Naive thymus-derived CD4-positive, alpha-beta T cell (primary cell): Measurements from ENCODE around the gene MACF1. TPM values are rescaled to one million over a fixed set of nuclear protein-coding genes. Genes with fewer than 3 reads are reported as not detected.

ENCODE experiments used
- ATAC-seq: fragments of 150-1000 bp; cut with Tn5 transposase; 2 replicates; pipeline ENCODE4 v1.10.0; 2021; ENCODE audit warnings: mild to moderate bottlenecking, moderate library complexity
- CTCF ChIA-PET: fragments of 350-600 bp; sonication (Branson Sonifier 250); formaldehyde crosslinking; loops from one replicate; lab custom pipeline; 2021; ENCODE audit warnings: antibody characterized with exemption; lab: Charles Lee
- POLR2A ChIA-PET: fragments of 350-600 bp; sonication (Branson Sonifier 250); formaldehyde crosslinking; loops from one replicate; lab custom pipeline; 2021; ENCODE audit warnings: antibody characterized with exemption, inconsistent platforms; lab: Charles Lee
- DNase-seq, 9 donors: peaks; one replicate each; pipeline versions ENCODE4 v3.0.0 to v3.0.0-alpha.2; 2020 to 2022; ENCODE audit warnings: mixed read lengths in 1 of 9
- H3K27ac ChIP-seq: one replicate; pipeline ENCODE4 v1.7.0; 2013; ENCODE audit warnings: mild to moderate bottlenecking, low read depth, low read length, moderate library complexity
- H3K27me3 ChIP-seq, 2 donors: one replicate each; pipeline ENCODE4 v1.7.0; 2013; ENCODE audit warnings: low read length in 2 of 2, mild to moderate bottlenecking in 2 of 2, moderate library complexity in 2 of 2; ENCODE audit not compliant: control insufficient read depth in 2 of 2, insufficient read depth in 2 of 2
- H3K36me3 ChIP-seq, 3 experiments: 1 replicate in 2 of 3; 2 replicates in 1 of 3; pipeline ENCODE4 v1.7.0; 2013; ENCODE audit warnings: low read length in 3 of 3, mild to moderate bottlenecking in 3 of 3, moderate library complexity in 1 of 3; ENCODE audit not compliant: insufficient read depth in 3 of 3, control insufficient read depth in 2 of 3
- H3K4me1 ChIP-seq, 2 donors: one replicate each; pipeline ENCODE4 v1.7.0; 2013; ENCODE audit warnings: low read length in 2 of 2, mild to moderate bottlenecking in 2 of 2, moderate library complexity in 1 of 2; ENCODE audit not compliant: control insufficient read depth in 2 of 2, insufficient read depth in 2 of 2
- H3K4me3 ChIP-seq: 2 replicates; pipeline ENCODE4 v1.7.0; 2013; ENCODE audit warnings: mild to moderate bottlenecking, low read length
- H3K9me3 ChIP-seq, 3 experiments: 1 replicate in 2 of 3; 2 replicates in 1 of 3; pipeline ENCODE4 v1.7.0; 2013; ENCODE audit warnings: low read length in 3 of 3; ENCODE audit not compliant: control insufficient read depth in 2 of 3
- H3K27ac Mint-ChIP-seq, 9 donors: one replicate each; pipeline ENCODE4 v1.8.0; 2020 to 2022; ENCODE audit warnings: mixed read lengths in 9 of 9, mild to moderate bottlenecking in 8 of 9, moderate library complexity in 5 of 9, inconsistent platforms in 2 of 9
- H3K27me3 Mint-ChIP-seq, 5 donors: one replicate each; pipeline ENCODE4 v1.8.0; 2021 to 2022; ENCODE audit warnings: mixed read lengths in 5 of 5, mild to moderate bottlenecking in 1 of 5
- H3K36me3 Mint-ChIP-seq, 5 donors: one replicate each; pipeline ENCODE4 v1.8.0; 2020 to 2022; ENCODE audit warnings: mixed read lengths in 5 of 5, mild to moderate bottlenecking in 3 of 5, inconsistent platforms in 1 of 5
- H3K4me1 Mint-ChIP-seq, 7 donors: one replicate each; pipeline ENCODE4 v1.8.0; 2020 to 2022; ENCODE audit warnings: mixed read lengths in 7 of 7, mild to moderate bottlenecking in 3 of 7, inconsistent platforms in 1 of 7
- H3K4me3 Mint-ChIP-seq, 10 donors: one replicate each; pipeline ENCODE4 v1.8.0; 2020 to 2022; ENCODE audit warnings: mild to moderate bottlenecking in 10 of 10, mixed read lengths in 10 of 10, moderate library complexity in 6 of 10, inconsistent platforms in 2 of 10
- H3K9me3 Mint-ChIP-seq, 11 donors: one replicate each; pipeline ENCODE4 v1.8.0; 2020 to 2022; ENCODE audit warnings: mixed read lengths in 11 of 11, mild to moderate bottlenecking in 4 of 11, inconsistent platforms in 1 of 11, moderate library complexity in 1 of 11
- intact Hi-C, 2 donors: fragments of 100-400 bp; cut with micrococcal nuclease; formaldehyde crosslinking; loops; one replicate each; pipeline ENCODE4 v1.15.1; 2023
- polyA plus RNA-seq, 2 donors: library from polyadenylated mRNA; unstranded; fragments of 300-500 nt; fragmentation: Illumina TruSeq; gene quantifications; one replicate each; pipeline ENCODE4 v1.2.3, GENCODE V29; 2021
- total RNA-seq, 6 experiments: library from RNA in 5 of 6; stranded (reverse) in 5 of 6; gene quantifications; 1 replicate in 5 of 6; 2 replicates in 1 of 6; pipeline ENCODE4 v1.2.3 and lab custom pipeline; 2021 to 2026

The MACF1 gene
- total and polyA plus RNA-seq, 7 experiments from 2014 or later, result 21.2 to 409 (median 288) TPM

GRCh38 chr1:39224295-39224829 lies 19.9 kb downstream of the MACF1 start:
- intact Hi-C loops, result loop anchor here in 1 of 2 donors (2.0 kb wide), 1 partner anchor 14 kb away; no protein-coding TSS in a partner anchor
- no peaks in the 10 kb centered on the region for H3K9me3 ChIP-seq
- ChIA-PET POLR2A (interaction anchor here (0.5 to 1.2 kb wide), 3 partner anchors 13 to 27 kb away, joined by 3 read pairs; no protein-coding TSS in a partner anchor), CTCF (interaction anchor here (0.6 to 3.0 kb wide), 5 partner anchors 10 to 34 kb away, joined by 3 to 18 read pairs (median 3); no protein-coding TSS in a partner anchor)
- Mint-ChIP-seq H3K4me1 (peaks cover 51 to 81% (median 77%) of the 10 kb centered on the region in 7 donors), H3K36me3 (peaks cover 5 to 43% (median 32%) of the 10 kb centered on the region in 5 donors), H3K27me3 (no peaks in the 10 kb centered on the region), H3K9me3 (no peaks in the 10 kb centered on the region), H3K27ac (peak overlapping the region; percentile 10 to 93 (median 33)), H3K4me3 (peak overlapping the region in 6 of 10 donors; percentile 1 to 22 (median 3))
- H3K27me3 ChIP-seq, result no peaks in the 10 kb centered on the region
- peaks cover 0 to 5% (median 0%) of the 10 kb centered on the region in 3 experiments for H3K36me3 ChIP-seq
- H3K27ac ChIP-seq, result no peak overlapping the region
- H3K4me3 ChIP-seq, result no peak overlapping the region
- peaks cover 42 to 49% of the 10 kb centered on the region in 2 donors for H3K4me1 ChIP-seq
- no peak for DNase-seq
- ATAC-seq, result no peak

- ChIA-PET POLR2A (interaction anchor here (0.7 to 1.6 kb wide), 3 partner anchors 12 to 20 kb away, joined by 3 to 5 read pairs (median 5); no protein-coding TSS in a partner anchor), CTCF (interaction anchor here (1.5 to 2.2 kb wide), 2 partner anchors 18 to 34 kb away, joined by 3 to 6 read pairs; no protein-coding TSS in a partner anchor)
- Histone ChIP-seq H3K36me3 (peaks cover 0 to 5% (median 0%) of the 10 kb centered on the region in 3 experiments), H3K9me3 (no peaks in the 10 kb centered on the region), H3K27me3 (no peaks in the 10 kb centered on the region), H3K4me3 (no peak overlapping the region), H3K27ac (no peak overlapping the region), H3K4me1 (peaks cover 52 to 54% of the 10 kb centered on the region in 2 donors)
- peaks cover 54 to 84% (median 81%) of the 10 kb centered on the region in 7 donors for H3K4me1 Mint-ChIP-seq
- DNase-seq, result no peak
- H3K4me3 Mint-ChIP-seq, result peak overlapping the region in 4 of 10 donors; percentile 13 to 50 (median 20)
- H3K27me3 Mint-ChIP-seq, result no peaks in the 10 kb centered on the region
- no peaks in the 10 kb centered on the region for H3K9me3 Mint-ChIP-seq
- H3K36me3 Mint-ChIP-seq, result peaks cover 0 to 43% (median 30%) of the 10 kb centered on the region in 5 donors
- H3K27ac Mint-ChIP-seq, result peak overlapping the region in 8 of 9 donors; percentile 19 to 86 (median 52)
- no peak for ATAC-seq
- intact Hi-C loops, result loop anchor here in 1 of 2 donors (1.0 kb wide), 1 partner anchor 12 kb away; no protein-coding TSS in a partner anchor
These were observed 22.3 kb downstream of the MACF1 start for GRCh38 chr1:39226836-39227235.

DNA sequence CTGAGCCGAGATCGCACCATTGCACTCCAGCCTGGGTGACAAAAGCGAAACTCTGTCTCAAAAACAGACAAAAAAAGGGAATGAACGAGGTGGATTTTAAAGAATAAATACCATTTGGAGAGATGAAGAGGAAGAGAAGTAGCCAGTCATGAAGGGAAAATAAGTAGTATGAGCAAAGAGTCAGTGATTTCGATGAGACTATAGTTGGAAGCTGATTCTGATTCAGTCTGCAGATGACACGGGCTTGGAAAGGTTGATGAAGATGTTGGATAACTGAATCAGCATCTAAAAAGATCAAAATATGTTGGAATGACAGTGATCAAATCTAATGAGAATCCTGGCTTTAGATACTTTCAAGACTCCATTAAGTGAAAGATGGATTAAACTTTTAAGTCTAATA lies 23.8 kb downstream of the MACF1 start:
- Histone ChIP-seq H3K9me3 (no peaks in the 10 kb centered on the region), H3K36me3 (peaks cover 0 to 11% (median 7%) of the 10 kb centered on the region in 3 experiments), H3K27me3 (no peaks in the 10 kb centered on the region), H3K27ac (no peak overlapping the region), H3K4me1 (peaks cover 41 to 46% of the 10 kb centered on the region in 2 donors), H3K4me3 (no peak overlapping the region)
- POLR2A ChIA-PET, result interaction anchor here (1.2 to 1.8 kb wide), 2 partner anchors 9 to 14 kb away, joined by 5 to 6 read pairs; no protein-coding TSS in a partner anchor
- Mint-ChIP-seq H3K36me3 (peaks cover 7 to 42% (median 27%) of the 10 kb centered on the region in 5 donors), H3K4me1 (peaks cover 48 to 79% (median 75%) of the 10 kb centered on the region in 7 donors), H3K27ac (peak overlapping the region in 7 of 9 donors; percentile 14 to 86 (median 56)), H3K9me3 (no peaks in the 10 kb centered on the region), H3K27me3 (no peaks in the 10 kb centered on the region), H3K4me3 (peak overlapping the region in 5 of 10 donors; percentile 6 to 50 (median 25))
- ATAC-seq, result no peak
- DNase-seq, result no peak
- CTCF ChIA-PET, result interaction anchor here (0.9 to 2.2 kb wide), 5 partner anchors 13 to 45 kb away, joined by 3 to 6 read pairs (median 5); no protein-coding TSS in a partner anchor
- intact Hi-C loops, result no loop called here

GRCh38 chr1:39229504-39229903 lies 25.0 kb downstream of the MACF1 start:
- peaks cover 7 to 35% (median 20%) of the 10 kb centered on the region in 5 donors for H3K36me3 Mint-ChIP-seq
- no peaks in the 10 kb centered on the region for H3K27me3 Mint-ChIP-seq
- ChIA-PET POLR2A (interaction anchor here (0.9 to 1.5 kb wide), 3 partner anchors 9 to 24 kb away, joined by 4 to 6 read pairs (median 5); no protein-coding TSS in a partner anchor), CTCF (interaction anchor here (1.2 to 1.6 kb wide), 3 partner anchors 29 to 46 kb away, joined by 3 to 6 read pairs (median 5); no protein-coding TSS in a partner anchor)
- Histone ChIP-seq H3K36me3 (peaks cover 0 to 14% (median 9%) of the 10 kb centered on the region in 3 experiments), H3K27me3 (no peaks in the 10 kb centered on the region), H3K4me1 (peaks cover 41 to 46% of the 10 kb centered on the region in 2 donors), H3K9me3 (no peaks in the 10 kb centered on the region), H3K4me3 (no peak overlapping the region), H3K27ac (no peak overlapping the region)
- peak overlapping the region in 7 of 10 donors; percentile 4 to 73 (median 18) for H3K4me3 Mint-ChIP-seq
- peaks cover 41 to 71% (median 65%) of the 10 kb centered on the region in 7 donors for H3K4me1 Mint-ChIP-seq
- DNase-seq, result no peak
- peak overlapping the region in 8 of 9 donors; percentile 56 to 89 (median 86) for H3K27ac Mint-ChIP-seq
- no peaks in the 10 kb centered on the region for H3K9me3 Mint-ChIP-seq
- intact Hi-C loops, result no loop called here
- ATAC-seq, result no peak

DNA sequence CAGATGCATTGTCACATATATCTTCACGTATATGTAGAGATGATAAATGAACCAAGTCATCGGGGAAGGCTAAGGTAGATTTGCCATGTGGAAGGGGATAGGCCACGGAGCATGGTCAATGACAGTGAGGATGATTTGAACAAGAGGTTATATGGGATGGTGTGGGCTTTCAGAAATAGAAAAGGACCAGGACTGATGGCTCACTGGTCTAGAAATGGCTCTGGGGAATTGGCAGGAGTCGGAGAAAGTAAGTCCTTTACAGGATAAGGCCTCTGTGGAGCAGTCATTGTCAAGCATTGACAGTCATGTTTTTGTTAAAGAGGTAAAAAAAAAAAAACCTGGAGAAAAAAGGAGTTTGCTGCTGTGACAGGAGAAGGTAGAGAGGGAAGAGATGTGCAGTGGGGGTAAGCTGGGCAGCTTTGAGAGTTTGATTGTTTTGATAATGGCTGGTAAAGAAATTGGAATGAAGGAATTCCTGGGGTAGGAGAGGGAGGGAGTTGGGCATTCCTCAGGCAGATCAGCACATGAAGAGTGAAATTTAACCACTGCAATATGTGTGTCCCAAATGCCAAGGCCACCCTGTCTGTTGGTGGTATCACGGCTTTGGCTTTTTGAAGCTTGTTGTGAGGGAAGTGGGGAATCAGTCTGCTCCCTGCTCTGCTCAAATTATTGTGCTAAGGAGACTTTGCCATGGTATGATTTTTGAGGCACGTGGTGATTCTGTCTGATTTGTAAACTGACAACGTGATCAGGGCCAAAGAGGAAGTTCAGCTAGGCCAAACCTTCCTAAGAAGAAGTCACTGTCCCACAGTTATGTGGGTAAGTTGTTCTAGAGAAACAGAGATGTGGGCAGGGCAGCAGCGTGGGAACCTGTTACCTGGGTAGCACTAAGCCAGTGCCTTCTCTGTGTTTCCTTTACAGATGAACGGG lies 26.0 kb downstream of the MACF1 start:
- peaks cover 2 to 18% (median 9%) of the 10 kb centered on the region in 3 experiments for H3K36me3 ChIP-seq
- intact Hi-C loops, result loop anchor here (1.0 to 2.0 kb wide), 4 partner anchors 8 to 38 kb away; no protein-coding TSS in a partner anchor
- no peaks in the 10 kb centered on the region for H3K27me3 ChIP-seq
- peak in 4 of 9 donors; percentile 7 to 31 (median 14) for DNase-seq
- ATAC-seq, result peak; percentile 88
- Mint-ChIP-seq H3K4me1 (peaks cover 40 to 70% (median 64%) of the 10 kb centered on the region in 7 donors), H3K27me3 (no peaks in the 10 kb centered on the region), H3K27ac (peak overlapping the region; percentile 64 to 89 (median 86)), H3K4me3 (peak overlapping the region; percentile 24 to 73 (median 62)), H3K9me3 (peaks cover 0 to 3% (median 0%) of the 10 kb centered on the region in 11 donors), H3K36me3 (peaks cover 7 to 38% (median 24%) of the 10 kb centered on the region in 5 donors)
- no peaks in the 10 kb centered on the region for H3K9me3 ChIP-seq
- no peak overlapping the region for H3K4me3 ChIP-seq
- peaks cover 41 to 46% of the 10 kb centered on the region in 2 donors for H3K4me1 ChIP-seq
- H3K27ac ChIP-seq, result peak overlapping the region; percentile 52
- CTCF ChIA-PET, result interaction anchor here (0.6 to 1.8 kb wide), 3 partner anchors 7 to 38 kb away, joined by 3 to 14 read pairs (median 3); no protein-coding TSS in a partner anchor
- POLR2A ChIA-PET, result interaction anchor here (0.6 to 2.1 kb wide), 8 partner anchors 10 to 1122 kb away, joined by 3 to 6 read pairs (median 4); partner anchors contain the start of gene MACF1
